Colonic mucosa (tissue), 4 donors: ENCODE data around the gene TPST2. TPM values are rescaled to one million over a fixed set of nuclear protein-coding genes. Genes with fewer than 3 reads are reported as not detected.

ENCODE experiments used
- DNase-seq: peaks from one replicate; pipeline ENCODE4 v3.0.0-alpha.2; 2020
- H3K27ac ChIP-seq: fragments of 200-600 bp; one replicate; pipeline ENCODE4 v1.8.0; 2021
- H3K27me3 ChIP-seq: fragments of 200-600 bp; one replicate; pipeline ENCODE4 v1.8.0; 2021
- H3K36me3 ChIP-seq: fragments of 200-600 bp; one replicate; pipeline ENCODE4 v1.8.0; 2021
- H3K4me1 ChIP-seq: fragments of 200-600 bp; one replicate; pipeline ENCODE4 v1.8.0; 2021; ENCODE audit warnings: mild to moderate bottlenecking
- H3K4me3 ChIP-seq: fragments of 200-600 bp; one replicate; pipeline ENCODE4 v1.8.0; 2021
- H3K9ac ChIP-seq, 2 donors: one replicate each; pipeline ENCODE4 v1.7.0; 2013; ENCODE audit warnings: control low read depth in 2 of 2, low read depth in 2 of 2, low read length in 2 of 2
- H3K9me3 ChIP-seq: fragments of 200-600 bp; one replicate; pipeline ENCODE4 v1.8.0; 2021
- intact Hi-C: fragments of 100-400 bp; cut with DNase I; formaldehyde crosslinking; loops from one replicate; pipeline ENCODE4 v1.14.1; 2022
- total RNA-seq, 2 donors: library from RNA; stranded (reverse); fragmentation: NEBNext Ultra II Directional in 1 of 2; extraction: Animal tissue kit (Norgen Biotek cat#: 25700) in 1 of 2; gene quantifications; one replicate each; pipeline ENCODE4 v1.2.1, GENCODE V29; 2021
- TF ChIP-seq, protein P1 (sequence below): fragments of 200-600 bp; IDR thresholded peaks from one replicate; pipeline ENCODE4 v1.8.0; 2022; ENCODE audit warnings: antibody characterized with exemption, mild to moderate bottlenecking
- donor health status: healthy.
- donor health status: DM: no; HTN: no; CAD: no.
- donor health status: DM: no; HTN: no; CAD: no.

The TPST2 gene
- total RNA-seq, 2 donors from 2014 or later, result 13.3 to 19.9 TPM

DNA sequence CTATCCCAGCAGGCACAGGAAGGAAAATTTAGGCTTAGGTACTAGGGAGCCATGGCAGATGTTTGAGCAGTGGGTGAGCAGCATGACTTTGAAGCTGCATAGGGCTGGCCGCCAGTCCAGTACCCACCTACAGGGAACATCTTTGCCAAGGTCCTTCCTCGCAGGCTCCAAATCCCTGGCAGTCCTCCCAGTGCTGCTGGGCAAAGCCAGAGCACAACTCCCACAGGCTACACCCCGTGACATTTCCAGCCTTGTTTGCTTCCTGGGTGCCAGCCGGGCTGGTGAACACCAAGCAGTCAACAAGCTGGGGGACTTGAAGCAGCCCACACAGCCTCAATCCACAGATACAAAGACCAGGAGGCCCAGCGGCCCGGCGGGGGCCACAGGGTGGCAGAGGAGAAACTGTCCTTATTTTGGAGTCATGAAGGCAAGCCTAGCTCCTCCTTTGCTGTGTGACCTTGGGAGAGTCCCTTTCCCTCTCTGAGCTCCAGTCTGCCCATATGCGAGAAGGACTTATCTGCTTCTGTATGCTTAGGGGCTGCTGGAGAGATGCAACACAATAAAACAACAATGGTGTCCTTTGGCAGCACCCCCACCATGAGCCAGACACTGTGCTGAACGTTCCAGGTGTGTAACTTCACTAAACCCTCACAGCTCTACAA is 28.0 kb downstream of the TPST2 start:
- H3K27me3 ChIP-seq, result no peaks in the 10 kb centered on the region
- H3K9ac ChIP-seq, result no peak overlapping the region
- H3K9me3 ChIP-seq, result no peaks in the 10 kb centered on the region
- no peaks in the 10 kb centered on the region for H3K4me1 ChIP-seq
- DNase-seq, result no peak
- TF ChIP-seq, protein P1, sequence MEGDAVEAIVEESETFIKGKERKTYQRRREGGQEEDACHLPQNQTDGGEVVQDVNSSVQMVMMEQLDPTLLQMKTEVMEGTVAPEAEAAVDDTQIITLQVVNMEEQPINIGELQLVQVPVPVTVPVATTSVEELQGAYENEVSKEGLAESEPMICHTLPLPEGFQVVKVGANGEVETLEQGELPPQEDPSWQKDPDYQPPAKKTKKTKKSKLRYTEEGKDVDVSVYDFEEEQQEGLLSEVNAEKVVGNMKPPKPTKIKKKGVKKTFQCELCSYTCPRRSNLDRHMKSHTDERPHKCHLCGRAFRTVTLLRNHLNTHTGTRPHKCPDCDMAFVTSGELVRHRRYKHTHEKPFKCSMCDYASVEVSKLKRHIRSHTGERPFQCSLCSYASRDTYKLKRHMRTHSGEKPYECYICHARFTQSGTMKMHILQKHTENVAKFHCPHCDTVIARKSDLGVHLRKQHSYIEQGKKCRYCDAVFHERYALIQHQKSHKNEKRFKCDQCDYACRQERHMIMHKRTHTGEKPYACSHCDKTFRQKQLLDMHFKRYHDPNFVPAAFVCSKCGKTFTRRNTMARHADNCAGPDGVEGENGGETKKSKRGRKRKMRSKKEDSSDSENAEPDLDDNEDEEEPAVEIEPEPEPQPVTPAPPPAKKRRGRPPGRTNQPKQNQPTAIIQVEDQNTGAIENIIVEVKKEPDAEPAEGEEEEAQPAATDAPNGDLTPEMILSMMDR, result no peak
- intact Hi-C loops, result no loop called here
- H3K4me3 ChIP-seq, result no peak overlapping the region
- H3K27ac ChIP-seq, result no peak overlapping the region
- no peaks in the 10 kb centered on the region for H3K36me3 ChIP-seq

DNA sequence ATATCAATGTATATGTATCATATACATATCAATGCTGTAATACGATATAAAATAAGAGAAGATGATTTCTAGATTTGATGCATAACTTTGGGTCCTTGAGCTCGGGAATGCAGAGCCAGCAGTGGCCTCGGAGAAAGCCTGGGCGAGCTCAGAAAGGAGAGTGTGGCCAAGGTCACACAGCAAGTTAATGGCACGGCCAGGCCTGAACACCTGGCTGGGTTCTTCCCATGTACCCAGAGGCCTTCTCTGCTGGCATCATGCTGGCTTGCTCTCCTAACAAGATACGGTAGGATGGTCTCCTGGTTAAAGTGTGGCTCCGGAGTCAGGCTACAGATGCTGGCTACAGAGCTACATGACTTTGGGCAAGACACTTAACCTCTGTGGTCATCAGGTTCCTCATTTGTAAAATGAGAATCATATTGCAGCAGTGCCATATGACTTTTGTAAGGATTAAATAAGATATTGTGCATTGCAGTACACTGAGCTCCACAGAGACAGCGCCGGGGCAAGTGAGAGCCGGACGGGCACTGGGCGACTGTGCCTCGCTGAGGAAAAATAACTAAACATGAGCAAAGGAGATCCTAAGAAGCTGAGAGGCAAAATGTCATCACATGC is 29.9 kb downstream of the TPST2 start:
- no peak overlapping the region for H3K27ac ChIP-seq
- H3K9me3 ChIP-seq, result no peaks in the 10 kb centered on the region
- no peak overlapping the region for H3K9ac ChIP-seq
- TF ChIP-seq, protein P1, result no peak
- no peaks in the 10 kb centered on the region for H3K27me3 ChIP-seq
- intact Hi-C loops, result loop anchor here (10.0 kb wide), 1 partner anchor 705 kb away; no protein-coding TSS in a partner anchor
- no peak for DNase-seq
- no peaks in the 10 kb centered on the region for H3K36me3 ChIP-seq
- H3K4me3 ChIP-seq, result no peak overlapping the region
- H3K4me1 ChIP-seq, result no peaks in the 10 kb centered on the region

DNA sequence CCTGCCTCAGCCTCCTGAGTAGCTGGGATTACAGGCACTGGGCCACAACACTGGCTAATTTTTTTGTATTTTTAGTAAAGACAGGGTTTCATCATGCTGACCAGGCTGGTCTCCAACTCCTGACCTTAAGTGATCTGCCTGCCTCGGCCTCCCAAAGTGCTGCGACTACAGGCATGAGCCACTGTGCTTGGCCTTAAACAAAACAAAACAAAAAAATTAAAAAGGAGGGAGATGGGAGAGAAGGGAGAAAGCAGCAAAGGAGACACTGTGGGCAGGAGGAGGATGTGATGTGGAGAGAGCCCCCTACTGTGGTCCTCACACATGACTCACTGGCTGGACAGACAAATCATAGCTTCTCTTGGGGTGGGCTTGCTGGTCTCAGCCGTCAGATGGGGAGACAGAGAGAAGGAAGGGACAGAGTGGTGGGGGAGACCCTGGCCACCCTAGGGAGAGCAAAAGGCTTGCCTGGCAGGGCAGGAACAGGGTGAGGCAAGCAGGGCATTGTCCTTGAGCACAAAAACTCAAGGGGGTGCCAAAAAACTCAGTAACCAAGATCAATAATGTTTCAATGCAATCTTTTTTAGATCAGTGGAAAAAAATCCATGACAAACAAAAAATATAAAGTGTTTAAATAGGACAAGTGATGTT is 31.6 kb downstream of the TPST2 start:
- Histone ChIP-seq H3K9me3 (no peaks in the 10 kb centered on the region), H3K27ac (no peak overlapping the region), H3K4me1 (no peaks in the 10 kb centered on the region), H3K9ac (no peak overlapping the region), H3K36me3 (no peaks in the 10 kb centered on the region), H3K27me3 (no peaks in the 10 kb centered on the region), H3K4me3 (no peak overlapping the region)
- no peak for DNase-seq
- TF ChIP-seq, protein P1, result no peak
- intact Hi-C loops, result loop anchor here (10.0 kb wide), 1 partner anchor 704 kb away; no protein-coding TSS in a partner anchor

- no peaks in the 10 kb centered on the region for H3K4me1 ChIP-seq
- intact Hi-C loops, result loop anchor here (10.0 kb wide), 1 partner anchor 702 kb away; no protein-coding TSS in a partner anchor
Measured at GRCh38 chr22:26556904-26557303, 33.0 kb downstream of the TPST2 start.

GRCh38 chr22:26555478-26555877 is 34.5 kb downstream of the TPST2 start:
- Histone ChIP-seq H3K4me1 (no peaks in the 10 kb centered on the region), H3K27me3 (no peaks in the 10 kb centered on the region), H3K9me3 (no peaks in the 10 kb centered on the region), H3K9ac (no peak overlapping the region), H3K36me3 (no peaks in the 10 kb centered on the region), H3K4me3 (no peak overlapping the region), H3K27ac (no peak overlapping the region)
- DNase-seq, result no peak
- TF ChIP-seq, protein P1, result no peak
- intact Hi-C loops, result loop anchor here (10.0 kb wide), 1 partner anchor 701 kb away; no protein-coding TSS in a partner anchor

More at GRCh38 chr22:26556904-26557303, 33.0 kb downstream of the TPST2 start:
- H3K27me3 ChIP-seq, result no peaks in the 10 kb centered on the region
- TF ChIP-seq, protein P1, result no peak
- no peak overlapping the region for H3K9ac ChIP-seq
- H3K36me3 ChIP-seq, result no peaks in the 10 kb centered on the region
- no peak overlapping the region for H3K4me3 ChIP-seq
- H3K9me3 ChIP-seq, result no peaks in the 10 kb centered on the region
- H3K27ac ChIP-seq, result no peak overlapping the region
- DNase-seq, result no peak
